H9 (cell line): ENCODE data around the gene CHMP4B. TPM values are rescaled to one million over a fixed set of nuclear protein-coding genes. Genes with fewer than 3 reads are reported as not detected.

Experiments
- DNase-seq: peaks from one replicate; pipeline ENCODE4 v3.0.0-alpha.2; 2017
- H2AFZ ChIP-seq: one replicate; pipeline ENCODE4 v1.6.1; 2013; ENCODE audit warnings: mild to moderate bottlenecking, low read length, control low read depth, moderate library complexity
- H2AK5ac ChIP-seq: 2 replicates; pipeline ENCODE4 v1.6.1; 2013; ENCODE audit warnings: low read length, control low read depth, mixed read lengths; ENCODE audit not compliant: insufficient read length
- H2BK120ac ChIP-seq: one replicate; pipeline ENCODE4 v1.6.1; 2013; ENCODE audit warnings: low read depth, mild to moderate bottlenecking, low read length, control low read depth, inconsistent platforms; ENCODE audit not compliant: poor library complexity, severe bottlenecking
- H2BK12ac ChIP-seq: 2 replicates; pipeline ENCODE4 v1.6.1; 2013; ENCODE audit warnings: low read length, control low read depth, mixed read lengths, low read depth; ENCODE audit not compliant: insufficient read length
- H2BK15ac ChIP-seq: 2 replicates; pipeline ENCODE4 v1.6.1; 2013; ENCODE audit warnings: low read depth, low read length, control low read depth
- H2BK20ac ChIP-seq: one replicate; pipeline ENCODE4 v1.6.1; 2013; ENCODE audit warnings: low read depth, mild to moderate bottlenecking, low read length, control low read depth, inconsistent platforms; ENCODE audit not compliant: poor library complexity, severe bottlenecking
- H2BK5ac ChIP-seq: 2 replicates; pipeline ENCODE4 v1.6.1; 2013; ENCODE audit warnings: low read length, control low read depth, mixed read lengths; ENCODE audit not compliant: insufficient read length
- H3K14ac ChIP-seq: 2 replicates; pipeline ENCODE4 v1.6.1; 2013; ENCODE audit warnings: low read length, control low read depth; ENCODE audit not compliant: insufficient read depth
- H3K18ac ChIP-seq: 2 replicates; pipeline ENCODE4 v1.6.1; 2013; ENCODE audit warnings: low read depth, mild to moderate bottlenecking, mixed read lengths, low read length, control low read depth; ENCODE audit not compliant: insufficient read length
- H3K23ac ChIP-seq: 2 replicates; pipeline ENCODE4 v1.6.1; 2013; ENCODE audit warnings: low read length, control low read depth, mixed read lengths, low read depth; ENCODE audit not compliant: insufficient read length
- H3K23me2 ChIP-seq: 2 replicates; pipeline ENCODE4 v1.6.1; 2013; ENCODE audit warnings: low read depth, mild to moderate bottlenecking, mixed read lengths, low read length, control low read depth; ENCODE audit not compliant: insufficient read length, poor library complexity, severe bottlenecking
- H3K27ac ChIP-seq: 2 replicates; pipeline ENCODE4 v1.5.1; 2013; ENCODE audit warnings: low read length, control low read depth, mixed read lengths, low read depth; ENCODE audit not compliant: insufficient read length
- H3K27me3 ChIP-seq: 2 replicates; pipeline ENCODE4 v1.6.1; 2013; ENCODE audit warnings: low read length, control low read depth, inconsistent platforms; ENCODE audit not compliant: insufficient read depth
- H3K4ac ChIP-seq: 2 replicates; pipeline ENCODE4 v1.6.1; 2013; ENCODE audit warnings: low read depth, mild to moderate bottlenecking, control low read depth, inconsistent platforms, low read length, moderate library complexity
- H3K4me1 ChIP-seq: 2 replicates; pipeline ENCODE4 v1.6.1; 2013; ENCODE audit warnings: low read length, control low read depth, inconsistent platforms; ENCODE audit not compliant: insufficient read depth
- H3K4me2 ChIP-seq: 2 replicates; pipeline ENCODE4 v1.6.1; 2013; ENCODE audit warnings: low read length, control low read depth, mixed read lengths; ENCODE audit not compliant: insufficient read length, insufficient read depth
- H3K56ac ChIP-seq: 2 replicates; pipeline ENCODE4 v1.6.1; 2013; ENCODE audit warnings: low read depth, mild to moderate bottlenecking, mixed read lengths, low read length, control low read depth; ENCODE audit not compliant: insufficient read length
- H3K79me1 ChIP-seq: 2 replicates; pipeline ENCODE4 v1.6.1; 2013; ENCODE audit warnings: low read depth, mild to moderate bottlenecking, moderate library complexity, low read length, control low read depth, inconsistent platforms; ENCODE audit not compliant: insufficient read depth, poor library complexity, severe bottlenecking
- H3K79me2 ChIP-seq: 2 replicates; pipeline ENCODE4 v1.6.1; 2013; ENCODE audit warnings: low read length, control low read depth, inconsistent platforms; ENCODE audit not compliant: insufficient read depth
- H3K9ac ChIP-seq: 2 replicates; pipeline ENCODE4 v1.6.1; 2013; ENCODE audit warnings: low read length, control low read depth, mixed read lengths; ENCODE audit not compliant: insufficient read length; ENCODE audit errors: extremely low read depth
- H3K9me3 ChIP-seq: one replicate; pipeline ENCODE4 v1.6.1; 2013; ENCODE audit warnings: low read depth, low read length, inconsistent platforms; ENCODE audit not compliant: control insufficient read depth
- H3T11ph ChIP-seq: one replicate; pipeline ENCODE4 v1.6.1; 2013; ENCODE audit warnings: mild to moderate bottlenecking, low read length, control low read depth, inconsistent platforms
- H4K20me1 ChIP-seq: one replicate; pipeline ENCODE4 v1.6.1; 2013; ENCODE audit not compliant: control insufficient read depth, insufficient read length, insufficient read depth
- H4K5ac ChIP-seq: 2 replicates; pipeline ENCODE4 v1.6.1; 2013; ENCODE audit warnings: low read depth, mild to moderate bottlenecking, mixed read lengths, low read length, control low read depth; ENCODE audit not compliant: insufficient read length
- H4K8ac ChIP-seq: replicated peaks from 2 replicates; pipeline ENCODE4 v1.6.1; 2013; ENCODE audit warnings: low read length, control low read depth, mixed read lengths, low read depth; ENCODE audit not compliant: insufficient read length
- H4K91ac ChIP-seq: 2 replicates; pipeline ENCODE4 v1.6.1; 2013; ENCODE audit warnings: low read depth, mild to moderate bottlenecking, moderate library complexity, mixed read lengths, low read length, control low read depth; ENCODE audit not compliant: insufficient read length
- H3K27ac Mint-ChIP-seq, 3 experiments: 2 replicates in 2 of 3; 3 replicates in 1 of 3; pipeline ENCODE4 v1.8.0; 2020 to 2021; ENCODE audit warnings: mixed read lengths in 3 of 3, mild to moderate bottlenecking in 1 of 3, moderate library complexity in 1 of 3
- H3K27me3 Mint-ChIP-seq: 2 replicates; pipeline ENCODE4 v1.8.0; 2021; ENCODE audit warnings: low read depth, mild to moderate bottlenecking, moderate library complexity, mixed read lengths
- H3K36me3 Mint-ChIP-seq, 3 experiments: 2 replicates in 2 of 3; 3 replicates in 1 of 3; pipeline ENCODE4 v1.8.0; 2020 to 2021; ENCODE audit warnings: low read depth in 3 of 3, mixed read lengths in 3 of 3; ENCODE audit not compliant: insufficient read depth in 1 of 3
- H3K4me1 Mint-ChIP-seq, 2 experiments: 2 replicates each; pipeline ENCODE4 v1.8.0; 2020; ENCODE audit warnings: mixed read lengths in 2 of 2
- H3K4me3 Mint-ChIP-seq, 2 experiments: 2 replicates in 1 of 2; 3 replicates in 1 of 2; pipeline ENCODE4 v1.8.0; 2020 to 2021; ENCODE audit warnings: mild to moderate bottlenecking in 2 of 2, mixed read lengths in 2 of 2, moderate library complexity in 1 of 2
- H3K9me3 Mint-ChIP-seq, 2 experiments: 2 replicates in 1 of 2; 3 replicates in 1 of 2; pipeline ENCODE4 v1.8.0; 2020; ENCODE audit warnings: mild to moderate bottlenecking in 2 of 2, mixed read lengths in 2 of 2, moderate library complexity in 1 of 2
- WGBS: extraction: QIAGEN DNeasy Blood & Tissue Kit; methylation state at CpG from one replicate; pipeline ENCODE4 v1.1.7; 2013; ENCODE audit warnings: missing lambda C conversion rate, low lambda C conversion rate, mixed read lengths; ENCODE audit not compliant: insufficient read length; ENCODE audit errors: extremely low coverage; 5-methylcytosine and 5-hydroxymethylcytosine counted together
- total RNA-seq: library from RNA; stranded (reverse); gene quantifications from 2 replicates; pipeline ENCODE4 v1.2.1, GENCODE V29; 2021
- TF ChIP-seq, protein P1 (sequence below): fragments of 200-600 bp; sonication (generic); conservative IDR thresholded peaks from 3 replicates; pipeline ENCODE4 v1.8.0; 2021; ENCODE audit warnings: antibody characterized with exemption, mild to moderate bottlenecking

The CHMP4B gene
- total RNA-seq, 1 experiment from 2014 or later, result 94.9 TPM

DNA sequence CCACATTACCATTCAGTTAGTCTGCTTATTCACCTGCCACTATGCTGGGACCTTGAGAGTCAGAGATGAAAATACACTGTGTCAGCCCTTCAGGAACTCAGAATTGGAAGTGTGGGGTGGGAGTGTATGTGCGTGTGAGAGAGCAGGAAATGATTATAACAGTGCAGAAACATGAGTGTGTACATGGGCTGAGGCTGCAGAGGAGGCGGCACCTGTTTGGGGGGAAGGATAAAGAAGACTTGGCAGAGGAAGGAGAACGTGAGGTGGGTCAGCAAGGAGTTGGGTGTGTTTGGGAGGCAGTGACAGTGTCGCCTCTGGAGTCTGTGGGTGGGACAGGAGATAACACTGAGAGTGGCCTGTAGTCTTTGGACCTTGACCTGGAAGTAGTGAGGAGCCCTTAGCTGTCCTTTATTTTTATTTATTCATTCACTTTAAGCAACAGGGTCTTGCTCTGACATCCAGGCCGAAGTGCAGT lies 3.1 kb downstream of the CHMP4B start:
- Histone ChIP-seq H2BK20ac (no peak overlapping the region), H3K23ac (no peak overlapping the region), H3K79me1 (peaks cover 6% of the 10 kb centered on the region), H2BK15ac (no peak overlapping the region), H4K8ac (no peak overlapping the region), H3K4ac (no peak overlapping the region), H3K9me3 (no peaks in the 10 kb centered on the region), H4K91ac (no peak overlapping the region), H3K79me2 (peaks cover 10% of the 10 kb centered on the region; the same call in 1 of the 2 replicates), H3K14ac (no peak overlapping the region), H2AK5ac (no peak overlapping the region), H3K18ac (no peak overlapping the region), H3K27ac (no peak overlapping the region), H4K20me1 (no peaks in the 10 kb centered on the region), H3K56ac (no peak overlapping the region), H3K23me2 (peaks cover 13% of the 10 kb centered on the region), H2BK12ac (no peak overlapping the region), H2BK120ac (no peak overlapping the region), H4K5ac (no peak overlapping the region), H2BK5ac (no peak overlapping the region), H3K4me2 (no peak overlapping the region), H2AFZ (no peak overlapping the region), H3T11ph (no peak overlapping the region), H3K9ac (no peak overlapping the region), H3K4me1 (no peaks in the 10 kb centered on the region), H3K27me3 (no peaks in the 10 kb centered on the region)
- TF ChIP-seq, protein P1, sequence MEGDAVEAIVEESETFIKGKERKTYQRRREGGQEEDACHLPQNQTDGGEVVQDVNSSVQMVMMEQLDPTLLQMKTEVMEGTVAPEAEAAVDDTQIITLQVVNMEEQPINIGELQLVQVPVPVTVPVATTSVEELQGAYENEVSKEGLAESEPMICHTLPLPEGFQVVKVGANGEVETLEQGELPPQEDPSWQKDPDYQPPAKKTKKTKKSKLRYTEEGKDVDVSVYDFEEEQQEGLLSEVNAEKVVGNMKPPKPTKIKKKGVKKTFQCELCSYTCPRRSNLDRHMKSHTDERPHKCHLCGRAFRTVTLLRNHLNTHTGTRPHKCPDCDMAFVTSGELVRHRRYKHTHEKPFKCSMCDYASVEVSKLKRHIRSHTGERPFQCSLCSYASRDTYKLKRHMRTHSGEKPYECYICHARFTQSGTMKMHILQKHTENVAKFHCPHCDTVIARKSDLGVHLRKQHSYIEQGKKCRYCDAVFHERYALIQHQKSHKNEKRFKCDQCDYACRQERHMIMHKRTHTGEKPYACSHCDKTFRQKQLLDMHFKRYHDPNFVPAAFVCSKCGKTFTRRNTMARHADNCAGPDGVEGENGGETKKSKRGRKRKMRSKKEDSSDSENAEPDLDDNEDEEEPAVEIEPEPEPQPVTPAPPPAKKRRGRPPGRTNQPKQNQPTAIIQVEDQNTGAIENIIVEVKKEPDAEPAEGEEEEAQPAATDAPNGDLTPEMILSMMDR, result no peak
- Mint-ChIP-seq H3K9me3 (no peaks in the 10 kb centered on the region; a peak in 1 of 5 replicates), H3K27me3 (no peaks in the 10 kb centered on the region), H3K4me1 (peaks cover 25 to 35% of the 10 kb centered on the region in 2 experiments), H3K27ac (peak overlapping the region in 1 of 3 experiments; percentile 29; a peak in 2 of 7 replicates), H3K36me3 (no peaks in the 10 kb centered on the region; a peak in 2 of 7 replicates), H3K4me3 (peak overlapping the region in 1 of 2 experiments; percentile 22; a peak in 1 of 5 replicates)
- WGBS, result no CpG with 5 or more reads among the region's 5 CpGs
- DNase-seq, result no peak
